GM12872 (cell line): ENCODE results near the gene BAZ2B.

ENCODE experiments used
- CTCF ChIP-seq: IDR thresholded peaks from 3 replicates; pipeline ENCODE4 v1.5.1; 2011; ENCODE audit warnings: low read depth, mild to moderate bottlenecking, low read length, moderate library complexity; ENCODE audit not compliant: insufficient read depth

BAZ2B gene

GRCh38 chr2:159285433-159285832, 330.9 kb downstream of the BAZ2B start:
- no peak for TF ChIP-seq CTCF

- TF ChIP-seq CTCF = no peak
These were observed 332.8 kb downstream of the BAZ2B start for GRCh38 chr2:159283529-159283928.

GRCh38 chr2:159281002-159281401, 335.3 kb downstream of the BAZ2B start:
- TF ChIP-seq CTCF = no peak

GRCh38 chr2:159279700-159280099, 336.6 kb downstream of the BAZ2B start:
- TF ChIP-seq CTCF = no peak

GRCh38 chr2:159275111-159275510, 341.2 kb downstream of the BAZ2B start:
- TF ChIP-seq CTCF = no peak

- TF ChIP-seq CTCF = no peak
These were observed 344.2 kb downstream of the BAZ2B start for GRCh38 chr2:159272156-159272555.

GRCh38 chr2:159270744-159271379, 345.5 kb downstream of the BAZ2B start:
- no peak for TF ChIP-seq CTCF
